Measurements from ENCODE around the gene CUX1. TPM values are rescaled to one million over a fixed set of nuclear protein-coding genes. Genes with fewer than 3 reads are reported as not detected.
A peak's percentile ranks its signal among the peaks of the same experiment; 100 is the strongest.

CUX1 gene
- total and polyA plus RNA-seq, 2 of the 13 experiments (the other 11 are each of a cell fraction or from before 2014, with no cell fraction given), result 13.7 to 14.9 TPM

DNA sequence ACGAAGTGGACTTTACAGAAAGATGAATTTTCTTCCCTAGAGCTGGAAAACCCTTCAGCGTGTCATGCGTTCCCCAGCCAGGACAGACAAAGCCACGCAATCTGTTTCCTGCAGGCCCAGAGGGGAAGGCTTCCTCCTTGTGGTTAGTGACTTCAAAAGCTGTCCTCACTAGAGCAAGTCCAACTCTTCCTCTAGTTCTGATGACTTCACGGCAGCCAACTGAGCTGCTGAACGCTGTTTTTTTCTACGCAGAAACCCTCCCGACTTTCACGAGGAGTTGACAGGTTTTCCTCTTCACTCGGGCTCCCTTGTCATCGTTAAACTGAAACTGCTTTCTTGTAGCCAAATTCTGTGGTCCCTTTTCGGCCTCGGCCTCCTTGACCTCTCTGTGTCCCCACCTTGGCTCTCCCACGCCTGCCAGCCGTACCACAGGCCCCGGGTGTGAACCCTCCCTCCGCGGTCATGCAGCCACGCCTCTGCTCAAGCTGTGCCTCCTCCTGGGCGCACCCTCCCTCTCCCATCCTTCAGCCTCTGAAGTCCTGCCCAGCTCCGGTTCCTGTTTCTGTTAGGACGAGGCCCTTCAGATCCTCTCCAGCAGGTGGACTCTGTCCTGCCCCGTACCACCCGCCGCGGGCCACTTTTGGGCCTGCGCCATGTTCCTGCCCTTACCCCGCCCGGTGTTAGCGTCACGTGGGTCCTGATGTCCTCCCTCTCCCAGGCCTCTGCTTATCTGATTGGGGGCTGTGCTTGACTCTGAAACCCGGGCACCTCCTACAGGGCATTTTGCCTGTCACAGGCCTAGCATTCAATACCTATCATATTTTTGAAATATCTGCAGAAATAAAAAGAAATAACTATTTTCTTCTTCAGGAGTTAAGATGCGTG, 39.3 kb downstream of the CUX1 start (continued):
- TF ChIP-seq ZNF460 (CRISPR knock-in tag; IDR thresholded peaks at IDR 0.05; ENCODE audit: borderline replicate concordance) (no peak), ZNF441 (CRISPR knock-in tag; IDR thresholded peaks at IDR 0.05; ENCODE audit: borderline replicate concordance) (no peak), ARNTL (CRISPR knock-in tag; IDR thresholded peaks at IDR 0.05) (peak; percentile 89), NFE2L1 (CRISPR knock-in tag; IDR thresholded peaks at IDR 0.05; ENCODE audit: borderline replicate concordance) (no peak), ZNF672 (CRISPR knock-in tag; IDR thresholded peaks at IDR 0.05) (no peak), ZNF350 (CRISPR knock-in tag; IDR thresholded peaks at IDR 0.05; ENCODE audit: borderline replicate concordance, low read depth) (no peak; the same call in 1 of the 2 replicates), GLMP (CRISPR knock-in tag; IDR thresholded peaks at IDR 0.05; ENCODE audit: borderline replicate concordance) (no peak), ZNF367 (CRISPR knock-in tag; IDR thresholded peaks at IDR 0.05; ENCODE audit: borderline replicate concordance) (no peak), ZFP36 (IDR thresholded peaks at IDR 0.05; ENCODE audit: borderline replicate concordance, low read depth, low read length, partially characterized antibody) (no peak), ZSCAN22 (CRISPR knock-in tag; IDR thresholded peaks at IDR 0.05) (no peak), RORA (CRISPR knock-in tag; IDR thresholded peaks at IDR 0.05) (no peak), CBX5 (CRISPR knock-in tag; IDR thresholded peaks at IDR 0.05; ENCODE audit: borderline replicate concordance) (peak; percentile 81; the same call in 1 of the 2 replicates), RBM22 (optimal IDR thresholded peaks at IDR 0.05; ENCODE audit: low read length) (no peak), TGIF2 (CRISPR knock-in tag; IDR thresholded peaks at IDR 0.05) (0 out of 2 replicates have a peak, but pooled peaks have one; percentile 33), PAXIP1 (CRISPR knock-in tag; conservative IDR thresholded peaks at IDR 0.05) (peak; percentile 66), KDM5B (CRISPR knock-in tag; IDR thresholded peaks at IDR 0.05; ENCODE audit: borderline replicate concordance) (no peak), MTF1 (CRISPR knock-in tag; IDR thresholded peaks at IDR 0.05) (no peak), DBP (CRISPR knock-in tag; IDR thresholded peaks at IDR 0.05; ENCODE audit: not compliant biosample characterization) (no peak), SMARCE1 (IDR thresholded peaks at IDR 0.05; ENCODE audit: borderline replicate concordance) (no peak), ZC3H4 (CRISPR knock-in tag; IDR thresholded peaks at IDR 0.05; ENCODE audit: borderline replicate concordance) (no peak), ZNF737 (CRISPR knock-in tag; IDR thresholded peaks at IDR 0.05; ENCODE audit: borderline replicate concordance) (no peak)
- TF ChIP-seq, protein P1, sequence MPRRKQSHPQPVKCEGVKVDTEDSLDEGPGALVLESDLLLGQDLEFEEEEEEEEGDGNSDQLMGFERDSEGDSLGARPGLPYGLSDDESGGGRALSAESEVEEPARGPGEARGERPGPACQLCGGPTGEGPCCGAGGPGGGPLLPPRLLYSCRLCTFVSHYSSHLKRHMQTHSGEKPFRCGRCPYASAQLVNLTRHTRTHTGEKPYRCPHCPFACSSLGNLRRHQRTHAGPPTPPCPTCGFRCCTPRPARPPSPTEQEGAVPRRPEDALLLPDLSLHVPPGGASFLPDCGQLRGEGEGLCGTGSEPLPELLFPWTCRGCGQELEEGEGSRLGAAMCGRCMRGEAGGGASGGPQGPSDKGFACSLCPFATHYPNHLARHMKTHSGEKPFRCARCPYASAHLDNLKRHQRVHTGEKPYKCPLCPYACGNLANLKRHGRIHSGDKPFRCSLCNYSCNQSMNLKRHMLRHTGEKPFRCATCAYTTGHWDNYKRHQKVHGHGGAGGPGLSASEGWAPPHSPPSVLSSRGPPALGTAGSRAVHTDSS (CRISPR knock-in tag; conservative IDR thresholded peaks at IDR 0.05), result no peak
